Measurements from ENCODE around the gene ERC2.

The ERC2 gene

GRCh38 chr3:56409790-56410189, 58.5 kb downstream of the ERC2 start:
- TF ChIP-seq GATA2 (IDR thresholded peaks at IDR 0.05; ENCODE audit: low read depth, low read length) (no peak), GATA3 (IDR thresholded peaks at IDR 0.05; ENCODE audit: low read depth, low read length) (no peak)

GRCh38 chr3:56408761-56409196, 59.5 kb downstream of the ERC2 start:
- TF ChIP-seq GATA2 (IDR thresholded peaks at IDR 0.05; ENCODE audit: low read depth, low read length), result no peak
- TF ChIP-seq GATA3 (IDR thresholded peaks at IDR 0.05; ENCODE audit: low read depth, low read length), result no peak

GRCh38 chr3:56406826-56407515, 61.3 kb downstream of the ERC2 start:
- TF ChIP-seq GATA3 (IDR thresholded peaks at IDR 0.05; ENCODE audit: low read depth, low read length) (no peak), GATA2 (IDR thresholded peaks at IDR 0.05; ENCODE audit: low read depth, low read length) (no peak)

GRCh38 chr3:56404884-56405283, 63.4 kb downstream of the ERC2 start:
- TF ChIP-seq GATA3 (IDR thresholded peaks at IDR 0.05; ENCODE audit: low read depth, low read length) (no peak), GATA2 (IDR thresholded peaks at IDR 0.05; ENCODE audit: low read depth, low read length) (no peak)

- TF ChIP-seq GATA3 (IDR thresholded peaks at IDR 0.05; ENCODE audit: low read depth, low read length) (no peak), GATA2 (IDR thresholded peaks at IDR 0.05; ENCODE audit: low read depth, low read length) (no peak)
These were observed 69.6 kb downstream of the ERC2 start for GRCh38 chr3:56398659-56399058.

GRCh38 chr3:56397798-56398197, 70.5 kb downstream of the ERC2 start:
- no peak for TF ChIP-seq GATA3 (IDR thresholded peaks at IDR 0.05; ENCODE audit: low read depth, low read length)
- no peak for TF ChIP-seq GATA2 (IDR thresholded peaks at IDR 0.05; ENCODE audit: low read depth, low read length)

DNA sequence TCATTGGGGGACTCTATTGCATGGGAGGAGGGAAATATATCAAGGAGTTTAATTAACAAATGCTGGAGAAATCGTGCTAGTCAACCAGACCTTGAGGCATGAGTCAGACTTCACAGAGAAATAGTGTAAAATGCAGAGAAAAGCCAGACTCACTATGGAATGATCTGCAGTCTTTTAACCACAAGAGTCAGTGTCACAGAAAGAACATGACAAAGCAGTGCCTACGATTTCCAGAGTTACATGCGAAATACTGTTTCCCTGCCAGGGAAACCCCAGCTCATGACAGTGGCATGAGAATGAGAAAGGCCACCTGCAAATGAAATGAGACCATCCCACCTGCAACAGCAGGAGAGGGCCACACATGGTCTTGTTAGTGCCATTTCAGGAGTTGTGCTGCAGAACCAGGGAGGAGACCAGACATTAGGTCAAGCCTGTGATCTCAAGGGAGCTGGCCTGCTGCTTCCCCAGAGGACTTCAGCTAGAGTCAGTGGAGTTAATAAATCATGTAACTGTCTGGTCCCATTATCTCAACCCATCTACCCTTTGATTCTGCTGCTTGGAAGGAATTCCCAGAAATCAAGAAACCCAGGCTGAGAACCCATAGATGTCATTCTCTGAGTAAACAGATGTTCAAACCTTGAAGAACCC, 79.0 kb downstream of the ERC2 start:
- TF ChIP-seq GATA3 (IDR thresholded peaks at IDR 0.05; ENCODE audit: low read depth, low read length) (no peak), GATA2 (IDR thresholded peaks at IDR 0.05; ENCODE audit: low read depth, low read length) (no peak)

DNA sequence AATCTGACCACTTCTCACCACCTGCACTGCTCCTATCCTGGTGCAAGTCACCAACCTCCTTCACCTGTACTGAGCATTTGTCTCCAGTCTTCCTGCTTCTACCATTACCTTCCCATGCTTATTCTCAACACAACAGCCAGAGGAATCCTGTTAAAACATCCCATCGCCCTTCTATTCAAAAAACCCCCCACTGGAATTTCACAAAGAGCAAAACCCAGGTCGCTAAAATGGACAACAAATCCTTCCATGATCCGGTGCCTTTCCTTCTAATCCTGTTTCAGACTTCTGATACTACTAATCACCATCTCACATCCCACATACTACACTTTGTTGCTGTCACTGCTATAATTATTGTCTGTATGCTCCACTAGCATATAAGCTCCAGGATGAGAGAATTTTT, 85.2 kb downstream of the ERC2 start:
- TF ChIP-seq GATA2 (IDR thresholded peaks at IDR 0.05; ENCODE audit: low read depth, low read length), result no peak
- no peak for TF ChIP-seq GATA3 (IDR thresholded peaks at IDR 0.05; ENCODE audit: low read depth, low read length)

DNA sequence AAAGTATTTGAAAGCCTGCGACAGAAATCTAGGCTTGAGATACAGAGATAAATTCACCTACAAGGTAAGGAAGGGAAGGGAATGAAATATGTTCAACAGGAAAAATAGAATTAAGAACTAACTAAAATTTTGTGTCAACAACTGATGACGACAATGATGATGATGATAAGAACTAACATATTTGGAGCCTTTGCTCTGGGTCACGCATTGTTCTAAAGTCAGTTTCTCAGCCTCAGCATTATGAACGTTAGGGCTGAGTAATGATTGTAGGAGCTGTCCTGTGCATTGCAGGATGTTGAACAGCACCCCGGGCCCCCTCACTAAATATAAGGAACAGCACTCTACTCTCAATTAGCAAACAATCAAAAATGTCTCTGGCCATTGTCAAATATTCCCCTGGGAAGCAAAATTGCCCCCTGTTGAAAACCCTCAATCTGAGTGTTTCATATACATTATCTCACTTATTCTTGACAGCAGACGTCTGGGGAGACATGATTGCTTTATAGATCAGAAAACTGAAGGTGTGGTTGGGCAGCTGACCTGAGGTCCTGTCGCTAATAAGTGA, 88.5 kb downstream of the ERC2 start:
- TF ChIP-seq GATA3 (IDR thresholded peaks at IDR 0.05; ENCODE audit: low read depth, low read length) (no peak), GATA2 (IDR thresholded peaks at IDR 0.05; ENCODE audit: low read depth, low read length) (peak; percentile 46; the same call in 1 of the 2 replicates)

DNA sequence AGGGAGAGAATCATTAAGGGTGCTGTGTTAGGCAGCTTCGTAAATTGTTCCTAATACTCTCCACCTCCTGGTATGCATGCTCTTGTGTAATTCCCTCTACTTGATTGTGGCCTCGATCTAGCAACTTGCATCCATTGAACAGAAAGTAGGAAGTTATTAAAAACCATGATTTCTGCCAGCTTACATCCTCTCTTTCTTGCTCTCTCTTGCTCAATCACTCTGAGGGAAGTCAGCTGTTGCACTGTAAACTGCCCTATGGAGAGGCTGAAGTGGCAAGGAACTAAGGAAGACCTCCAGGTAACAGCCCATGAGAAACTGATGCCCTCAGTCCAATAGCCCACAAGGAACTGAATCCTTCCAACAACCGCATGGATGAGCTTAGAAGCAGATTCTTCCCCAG, 92.6 kb downstream of the ERC2 start:
- TF ChIP-seq GATA3 (IDR thresholded peaks at IDR 0.05; ENCODE audit: low read depth, low read length) (no peak), GATA2 (IDR thresholded peaks at IDR 0.05; ENCODE audit: low read depth, low read length) (no peak)

GRCh38 chr3:56373386-56373785, 94.9 kb downstream of the ERC2 start:
- TF ChIP-seq GATA2 (IDR thresholded peaks at IDR 0.05; ENCODE audit: low read depth, low read length) (no peak), GATA3 (IDR thresholded peaks at IDR 0.05; ENCODE audit: low read depth, low read length) (no peak)

DNA sequence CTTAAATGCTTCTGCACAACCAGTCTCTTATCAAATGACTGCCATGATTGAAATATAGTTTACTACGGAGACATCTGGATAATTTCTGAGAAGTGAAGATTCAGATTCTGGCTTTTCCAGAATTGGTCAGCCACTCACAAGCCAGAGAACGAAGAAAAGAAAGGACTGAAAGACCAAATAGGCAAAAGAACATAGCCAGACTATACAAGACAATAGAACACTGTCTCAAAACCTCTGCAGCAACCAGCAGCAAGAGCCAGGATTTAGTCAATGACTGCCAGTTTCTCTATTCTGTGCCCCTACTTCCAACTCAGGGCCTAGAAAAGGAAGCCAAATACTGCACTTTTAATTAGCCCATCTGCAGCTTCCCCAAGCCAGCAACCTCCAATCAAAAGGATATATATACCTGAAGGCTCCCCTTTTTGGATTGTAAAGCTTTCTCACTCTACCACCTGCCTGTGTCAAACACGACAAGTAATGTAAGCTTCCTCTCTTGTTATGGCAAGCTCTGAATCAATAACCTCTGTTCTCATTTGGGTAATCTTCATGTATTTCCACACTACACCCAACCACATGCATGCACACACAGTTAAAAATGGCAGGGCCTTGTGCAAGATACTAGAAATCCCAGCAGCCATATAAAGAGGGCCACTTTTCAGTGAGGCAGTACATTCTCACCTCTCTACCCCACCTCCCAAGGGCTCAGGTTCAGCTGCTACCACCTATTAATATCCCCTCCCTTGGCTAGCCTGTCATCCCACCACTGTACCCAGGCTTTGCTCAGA, 97.1 kb downstream of the ERC2 start:
- TF ChIP-seq GATA3 (IDR thresholded peaks at IDR 0.05; ENCODE audit: low read depth, low read length) (no peak), GATA2 (IDR thresholded peaks at IDR 0.05; ENCODE audit: low read depth, low read length) (no peak)

- no peak for TF ChIP-seq GATA3 (IDR thresholded peaks at IDR 0.05; ENCODE audit: low read depth, low read length)
- no peak for TF ChIP-seq GATA2 (IDR thresholded peaks at IDR 0.05; ENCODE audit: low read depth, low read length)
These were observed 98.4 kb downstream of the ERC2 start for GRCh38 chr3:56369914-56370313.

DNA sequence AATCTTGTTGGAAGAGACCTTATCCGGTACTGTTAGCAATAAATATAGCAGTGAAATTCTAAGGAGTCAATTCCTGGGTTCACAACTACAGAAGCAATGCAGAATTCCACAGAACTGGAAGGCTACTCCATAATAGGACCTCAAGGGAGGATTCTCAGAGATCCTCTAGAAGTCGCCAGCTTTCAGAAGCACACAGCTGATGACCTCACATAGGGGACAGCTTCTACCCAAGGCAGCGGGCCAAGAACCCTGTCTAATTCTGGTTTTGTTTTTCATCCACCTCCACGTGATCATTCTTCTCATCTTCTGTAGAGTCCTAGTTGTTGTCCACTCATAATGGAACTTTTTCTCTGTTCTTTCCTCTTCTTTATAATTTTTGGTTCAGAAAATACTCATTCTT, 99.4 kb downstream of the ERC2 start:
- TF ChIP-seq GATA3 (IDR thresholded peaks at IDR 0.05; ENCODE audit: low read depth, low read length) (no peak), GATA2 (IDR thresholded peaks at IDR 0.05; ENCODE audit: low read depth, low read length) (no peak)

Data from SH-SY5Y (cell line).